Stomach smooth muscle (tissue), 2 donors: ENCODE results near the gene PSMD7.

Source experiments
- H3K27ac ChIP-seq: one replicate; pipeline ENCODE4 v1.7.0; 2013; ENCODE audit warnings: mild to moderate bottlenecking, low read length, inconsistent platforms
- H3K27me3 ChIP-seq, 2 donors: one replicate each; pipeline ENCODE4 v1.7.0; 2013; ENCODE audit warnings: low read length in 2 of 2; ENCODE audit not compliant: insufficient read depth in 2 of 2, control insufficient read depth in 1 of 2
- H3K36me3 ChIP-seq, 2 donors: one replicate each; pipeline ENCODE4 v1.7.0; 2013; ENCODE audit warnings: low read length in 2 of 2; ENCODE audit not compliant: control insufficient read depth in 2 of 2, insufficient read depth in 2 of 2
- H3K4me1 ChIP-seq: one replicate; pipeline ENCODE4 v1.7.0; 2013; ENCODE audit warnings: low read length; ENCODE audit not compliant: control insufficient read depth, insufficient read depth
- H3K4me3 ChIP-seq, 2 donors: one replicate each; pipeline ENCODE4 v1.7.0; 2013; ENCODE audit warnings: low read length in 2 of 2
- H3K9ac ChIP-seq, 2 donors: one replicate each; pipeline ENCODE4 v1.7.0; 2013; ENCODE audit warnings: low read length in 2 of 2, mild to moderate bottlenecking in 1 of 2
- H3K9me3 ChIP-seq, 2 donors: one replicate each; pipeline ENCODE4 v1.7.0; 2013; ENCODE audit warnings: low read length in 2 of 2; ENCODE audit not compliant: control insufficient read depth in 2 of 2
- donor health status: healthy.
- donor health status: Pancreatic carcinoma.

The PSMD7 gene

GRCh38 chr16:74275031-74275636, 21.5 kb upstream of the PSMD7 start:
- H3K4me1 ChIP-seq, result no peaks in the 10 kb centered on the region
- no peaks in the 10 kb centered on the region for H3K27me3 ChIP-seq
- no peak overlapping the region for H3K4me3 ChIP-seq
- H3K27ac ChIP-seq, result no peak overlapping the region
- peaks cover 0 to 3% of the 10 kb centered on the region in 2 donors for H3K9me3 ChIP-seq
- H3K9ac ChIP-seq, result no peak overlapping the region
- no peaks in the 10 kb centered on the region for H3K36me3 ChIP-seq

GRCh38 chr16:74275711-74276110, 20.9 kb upstream of the PSMD7 start:
- no peaks in the 10 kb centered on the region for H3K4me1 ChIP-seq
- H3K9ac ChIP-seq, result no peak overlapping the region
- H3K27me3 ChIP-seq, result no peaks in the 10 kb centered on the region

GRCh38 chr16:74277974-74278373, 18.6 kb upstream of the PSMD7 start:
- H3K4me3 ChIP-seq, result no peak overlapping the region
- peaks cover 0 to 3% of the 10 kb centered on the region in 2 donors for H3K9me3 ChIP-seq
- H3K9ac ChIP-seq, result no peak overlapping the region
- no peak overlapping the region for H3K27ac ChIP-seq
- no peaks in the 10 kb centered on the region for H3K27me3 ChIP-seq
- no peaks in the 10 kb centered on the region for H3K4me1 ChIP-seq
- no peaks in the 10 kb centered on the region for H3K36me3 ChIP-seq

More at GRCh38 chr16:74275711-74276110, 20.9 kb upstream of the PSMD7 start:
- Histone ChIP-seq H3K36me3 (no peaks in the 10 kb centered on the region), H3K4me3 (no peak overlapping the region), H3K9me3 (peaks cover 0 to 3% of the 10 kb centered on the region in 2 donors), H3K27ac (no peak overlapping the region)

GRCh38 chr16:74279266-74279665, 17.3 kb upstream of the PSMD7 start:
- Histone ChIP-seq H3K36me3 (no peaks in the 10 kb centered on the region), H3K27ac (no peak overlapping the region), H3K9ac (no peak overlapping the region), H3K9me3 (peaks cover 0 to 3% of the 10 kb centered on the region in 2 donors), H3K27me3 (no peaks in the 10 kb centered on the region), H3K4me3 (no peak overlapping the region), H3K4me1 (no peaks in the 10 kb centered on the region)

- H3K4me3 ChIP-seq, result no peak overlapping the region
- no peak overlapping the region for H3K9ac ChIP-seq
Measured at GRCh38 chr16:74279805-74280204, 16.8 kb upstream of the PSMD7 start.

GRCh38 chr16:74280448-74280847, 16.2 kb upstream of the PSMD7 start:
- Histone ChIP-seq H3K27me3 (no peaks in the 10 kb centered on the region), H3K27ac (no peak overlapping the region), H3K4me1 (no peaks in the 10 kb centered on the region), H3K36me3 (no peaks in the 10 kb centered on the region), H3K9me3 (peaks cover 0 to 3% of the 10 kb centered on the region in 2 donors), H3K9ac (no peak overlapping the region), H3K4me3 (no peak overlapping the region)

More at GRCh38 chr16:74279805-74280204, 16.8 kb upstream of the PSMD7 start:
- Histone ChIP-seq H3K27me3 (no peaks in the 10 kb centered on the region), H3K9me3 (peaks cover 0 to 3% of the 10 kb centered on the region in 2 donors), H3K27ac (no peak overlapping the region), H3K4me1 (no peaks in the 10 kb centered on the region), H3K36me3 (no peaks in the 10 kb centered on the region)

GRCh38 chr16:74281300-74281699, 15.3 kb upstream of the PSMD7 start:
- Histone ChIP-seq H3K9ac (no peak overlapping the region), H3K36me3 (no peaks in the 10 kb centered on the region), H3K27ac (no peak overlapping the region), H3K4me3 (no peak overlapping the region), H3K4me1 (no peaks in the 10 kb centered on the region), H3K27me3 (no peaks in the 10 kb centered on the region), H3K9me3 (peaks cover 0 to 3% of the 10 kb centered on the region in 2 donors)

GRCh38 chr16:74283716-74284115, 12.9 kb upstream of the PSMD7 start:
- no peak overlapping the region for H3K27ac ChIP-seq
- H3K4me3 ChIP-seq, result no peak overlapping the region
- no peak overlapping the region for H3K9ac ChIP-seq
- H3K27me3 ChIP-seq, result no peaks in the 10 kb centered on the region
- no peaks in the 10 kb centered on the region for H3K36me3 ChIP-seq
- H3K4me1 ChIP-seq, result no peaks in the 10 kb centered on the region
- H3K9me3 ChIP-seq, result peaks cover 0 to 3% of the 10 kb centered on the region in 2 donors

- Histone ChIP-seq H3K36me3 (no peaks in the 10 kb centered on the region), H3K4me1 (no peaks in the 10 kb centered on the region), H3K9ac (no peak overlapping the region), H3K4me3 (no peak overlapping the region), H3K9me3 (peaks cover 0 to 6% of the 10 kb centered on the region in 2 donors), H3K27ac (no peak overlapping the region), H3K27me3 (no peaks in the 10 kb centered on the region)
Measured at GRCh38 chr16:74288065-74288464, 8.5 kb upstream of the PSMD7 start.

- H3K9me3 ChIP-seq, result peaks cover 0 to 6% of the 10 kb centered on the region in 2 donors
- H3K4me1 ChIP-seq, result no peaks in the 10 kb centered on the region
- no peaks in the 10 kb centered on the region for H3K27me3 ChIP-seq
- no peaks in the 10 kb centered on the region for H3K36me3 ChIP-seq
- H3K27ac ChIP-seq, result no peak overlapping the region
- no peak overlapping the region for H3K4me3 ChIP-seq
- H3K9ac ChIP-seq, result no peak overlapping the region
Measured at GRCh38 chr16:74290356-74290755, 6.3 kb upstream of the PSMD7 start.

GRCh38 chr16:74291176-74291575, 5.4 kb upstream of the PSMD7 start:
- no peak overlapping the region for H3K27ac ChIP-seq
- no peaks in the 10 kb centered on the region for H3K4me1 ChIP-seq
- no peak overlapping the region for H3K9ac ChIP-seq
- no peak overlapping the region for H3K4me3 ChIP-seq
- H3K27me3 ChIP-seq, result no peaks in the 10 kb centered on the region
- no peaks in the 10 kb centered on the region for H3K36me3 ChIP-seq
- peaks cover 0 to 6% of the 10 kb centered on the region in 2 donors for H3K9me3 ChIP-seq
